RWPE1 (cell line): ENCODE data around the gene UBXN2A.
"Not testable (repeated sequence)": the region's sequence is repeated elsewhere in the genome, so short reads cannot be mapped to it uniquely, and the experiment has no call there.

Experiments
- CTCF ChIA-PET: fragments of 350-600 bp; sonication (Branson Sonifier 250); formaldehyde crosslinking; extraction: SDS; loops from one replicate; lab custom pipeline; 2021; lab: Yijun Ruan, JAX
- POLR2A ChIA-PET: fragments of 400-600 bp; formaldehyde crosslinking; extraction: SDS; loops from one replicate; lab custom pipeline; 2020; ENCODE audit warnings: antibody characterized with exemption; ENCODE audit not compliant: low non-redundant PET; lab: Yijun Ruan, JAX
- DNase-seq: peaks from one replicate; pipeline ENCODE4 v3.0.0; 2012; ENCODE audit warnings: low spot score
- H3K27ac ChIP-seq: fragments of 450-650 bp; 2 replicates; pipeline ENCODE4 v1.5.1; 2017
- TF ChIP-seq, protein P1 (sequence below): fragments of 450-650 bp; conservative IDR thresholded peaks from 2 replicates; pipeline ENCODE4 v1.5.1; 2017; ENCODE audit warnings: low read depth, mild to moderate bottlenecking

Gene UBXN2A

DNA sequence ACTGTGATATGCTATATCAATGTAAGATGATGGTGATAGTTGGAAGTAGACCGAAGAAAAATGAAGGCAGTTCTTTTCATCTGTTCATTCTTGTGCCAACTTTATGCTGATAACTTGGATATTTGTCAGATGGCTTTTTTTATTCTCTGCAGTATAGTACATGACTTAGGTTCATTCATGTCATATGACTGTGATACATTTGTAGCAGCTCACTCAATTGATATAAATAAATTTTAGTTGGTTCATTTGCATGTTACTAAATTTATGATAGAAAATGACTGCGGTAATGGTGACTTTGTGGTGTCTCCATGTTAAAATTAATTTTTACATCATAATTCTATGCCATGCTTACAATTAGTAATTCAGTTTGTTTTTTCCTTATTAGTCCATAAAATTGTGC lies 7.1 kb downstream of the UBXN2A start:
- ChIA-PET CTCF (no interaction called here), POLR2A (no interaction called here)
- TF ChIP-seq, protein P1, sequence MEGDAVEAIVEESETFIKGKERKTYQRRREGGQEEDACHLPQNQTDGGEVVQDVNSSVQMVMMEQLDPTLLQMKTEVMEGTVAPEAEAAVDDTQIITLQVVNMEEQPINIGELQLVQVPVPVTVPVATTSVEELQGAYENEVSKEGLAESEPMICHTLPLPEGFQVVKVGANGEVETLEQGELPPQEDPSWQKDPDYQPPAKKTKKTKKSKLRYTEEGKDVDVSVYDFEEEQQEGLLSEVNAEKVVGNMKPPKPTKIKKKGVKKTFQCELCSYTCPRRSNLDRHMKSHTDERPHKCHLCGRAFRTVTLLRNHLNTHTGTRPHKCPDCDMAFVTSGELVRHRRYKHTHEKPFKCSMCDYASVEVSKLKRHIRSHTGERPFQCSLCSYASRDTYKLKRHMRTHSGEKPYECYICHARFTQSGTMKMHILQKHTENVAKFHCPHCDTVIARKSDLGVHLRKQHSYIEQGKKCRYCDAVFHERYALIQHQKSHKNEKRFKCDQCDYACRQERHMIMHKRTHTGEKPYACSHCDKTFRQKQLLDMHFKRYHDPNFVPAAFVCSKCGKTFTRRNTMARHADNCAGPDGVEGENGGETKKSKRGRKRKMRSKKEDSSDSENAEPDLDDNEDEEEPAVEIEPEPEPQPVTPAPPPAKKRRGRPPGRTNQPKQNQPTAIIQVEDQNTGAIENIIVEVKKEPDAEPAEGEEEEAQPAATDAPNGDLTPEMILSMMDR: no peak
- no peak for DNase-seq
- no peak overlapping the region for H3K27ac ChIP-seq

DNA sequence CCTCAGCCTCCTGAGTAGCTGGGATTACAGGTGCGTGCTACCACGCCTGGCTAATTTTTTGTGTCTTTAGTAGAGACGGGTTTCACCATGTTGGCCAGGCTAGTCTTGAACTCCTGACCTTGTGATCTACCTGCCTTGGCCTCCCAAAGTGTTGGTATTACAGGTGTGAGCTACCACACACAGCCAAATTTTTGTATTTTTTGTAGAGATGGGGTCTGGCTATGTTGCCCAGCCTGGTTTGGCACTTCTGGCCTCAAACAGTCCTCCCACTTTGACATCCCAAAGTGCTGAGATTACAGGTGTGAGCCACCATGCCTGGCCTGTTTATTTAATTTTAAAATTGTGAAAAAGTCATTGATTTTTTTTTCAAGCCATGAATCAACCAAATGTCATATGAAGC lies 12.3 kb downstream of the UBXN2A start:
- H3K27ac ChIP-seq, DNase-seq, POLR2A ChIA-PET: not testable (repeated sequence)
- CTCF ChIA-PET: interaction anchor here (0.6 to 0.7 kb wide), 3 partner anchors 21 to 1460 kb away, joined by 3 read pairs; no protein-coding TSS in a partner anchor

DNA sequence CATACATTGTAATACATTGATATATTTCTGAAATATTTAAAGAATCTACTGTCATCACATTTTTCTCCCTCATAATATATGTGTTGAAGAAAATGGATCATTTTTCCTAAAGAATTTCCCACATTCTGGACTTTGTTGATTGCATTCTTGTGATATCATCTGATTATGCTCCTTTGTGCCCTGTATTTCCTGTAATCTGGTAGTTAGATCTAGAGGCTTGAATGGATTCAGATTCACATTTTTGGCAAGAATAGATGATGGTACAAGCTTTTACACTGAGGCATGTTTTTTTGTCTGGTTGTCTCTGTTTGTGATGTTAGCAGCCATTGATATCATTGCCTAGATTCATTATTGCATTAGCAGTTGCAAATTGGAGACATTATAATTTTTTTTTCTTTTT lies 13.4 kb downstream of the UBXN2A start:
- no peak for DNase-seq
- no peak overlapping the region for H3K27ac ChIP-seq
- ChIA-PET CTCF (interaction anchor here (0.7 kb wide), 1 partner anchor 1266 kb away, joined by 3 read pairs; no protein-coding TSS in a partner anchor), POLR2A (no interaction called here)
- TF ChIP-seq, protein P1: no peak

DNA sequence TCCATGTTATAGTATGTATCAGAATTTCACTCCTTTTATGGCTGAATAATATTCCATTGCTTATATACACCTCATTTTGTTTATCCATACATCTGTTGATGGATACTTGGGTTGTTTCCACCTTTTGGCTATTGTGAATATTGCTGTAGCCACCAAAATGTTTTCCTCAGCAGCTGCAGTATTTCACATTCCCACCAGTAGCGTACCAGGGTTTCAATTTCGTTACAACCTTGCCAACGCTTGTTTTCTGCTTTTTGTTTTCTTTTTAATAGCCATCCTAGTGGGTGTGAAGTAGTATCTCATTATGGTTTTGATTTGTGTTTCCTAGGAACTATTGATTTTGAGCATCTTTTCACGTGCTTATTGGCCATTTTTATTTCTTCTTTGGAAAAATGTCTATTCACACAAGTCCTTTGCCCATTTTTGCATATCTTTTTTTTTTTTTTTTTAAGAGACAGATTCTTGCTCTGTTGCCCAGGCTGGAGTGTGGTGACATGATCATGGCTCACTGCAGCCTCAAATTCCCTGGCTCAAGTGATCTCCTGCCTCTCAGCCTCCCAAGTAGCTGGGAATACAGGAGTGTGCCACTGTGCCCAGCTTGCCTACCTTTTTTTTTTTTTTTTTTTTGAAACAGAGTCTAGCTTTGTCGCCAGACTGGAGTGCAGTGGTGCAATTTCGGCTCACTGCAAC lies 14.2 kb downstream of the UBXN2A start:
- TF ChIP-seq, protein P1: no peak
- POLR2A ChIA-PET: no interaction called here
- DNase-seq: no peak
- CTCF ChIA-PET: no interaction called here
- no peak overlapping the region for H3K27ac ChIP-seq

DNA sequence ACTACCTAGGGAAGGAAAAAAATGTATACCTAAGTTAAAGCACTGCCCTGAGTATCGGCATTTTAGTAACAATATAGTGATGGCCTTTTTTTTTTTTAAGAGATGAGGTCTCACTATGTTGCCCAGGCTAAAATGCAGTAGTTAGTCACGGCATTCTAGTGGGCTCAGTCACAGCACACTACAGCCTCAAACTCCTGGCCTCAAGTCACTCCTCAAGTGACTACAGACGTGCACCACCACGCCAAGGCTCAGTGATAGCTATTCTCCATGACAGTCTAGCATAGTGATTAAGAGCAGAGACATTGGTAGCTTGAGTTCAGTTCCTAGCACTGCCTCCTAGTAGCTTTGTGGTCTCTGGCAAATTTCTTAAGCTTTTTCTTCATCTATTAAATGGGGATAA lies 27.6 kb downstream of the UBXN2A start:
- ChIA-PET CTCF (interaction anchor here (0.6 kb wide), 1 partner anchor 62 kb away, joined by 3 read pairs; no protein-coding TSS in a partner anchor), POLR2A (no interaction called here)
- H3K27ac ChIP-seq: no peak overlapping the region
- DNase-seq: no peak
- TF ChIP-seq, protein P1: no peak

DNA sequence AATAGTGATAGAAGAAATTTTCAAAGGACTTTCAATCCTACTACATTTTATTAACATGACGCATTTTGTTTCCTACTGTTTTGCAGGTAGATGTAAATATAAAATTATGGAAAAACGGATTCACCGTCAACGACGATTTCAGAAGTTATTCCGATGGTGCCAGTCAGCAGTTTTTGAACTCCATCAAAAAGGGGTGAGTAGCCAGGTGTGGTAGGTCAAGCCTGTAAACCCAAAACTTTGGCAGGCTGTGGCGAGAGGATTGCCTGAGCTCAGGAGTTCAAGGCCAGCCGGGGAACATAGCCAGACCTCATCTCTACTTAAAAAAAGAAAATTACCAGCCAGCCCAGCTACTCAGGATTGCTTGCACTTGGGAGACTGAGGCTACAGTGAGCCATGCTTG lies 36.6 kb downstream of the UBXN2A start:
- no peak overlapping the region for H3K27ac ChIP-seq
- TF ChIP-seq, protein P1: no peak
- no peak for DNase-seq
- POLR2A ChIA-PET: no interaction called here
- CTCF ChIA-PET: no interaction called here

DNA sequence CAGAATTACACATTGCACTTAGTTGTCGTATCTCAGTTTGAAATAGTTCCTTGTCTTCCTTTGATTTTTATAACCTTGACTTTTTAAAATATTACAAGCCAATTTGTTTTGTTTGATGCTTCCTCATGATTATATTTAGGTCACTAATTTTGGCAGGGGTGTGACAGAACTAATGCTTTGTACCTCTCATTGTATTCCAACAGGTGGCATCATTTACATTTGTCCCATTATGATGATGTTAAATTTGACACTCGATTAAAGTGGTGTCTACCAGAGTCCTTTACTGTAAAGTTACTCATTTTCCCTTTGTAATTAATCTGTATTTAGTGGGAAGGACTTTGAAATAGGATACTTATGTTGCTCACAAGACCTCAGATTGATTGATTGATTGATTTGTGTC lies 48.1 kb downstream of the UBXN2A start:
- no peak overlapping the region for H3K27ac ChIP-seq
- peak; percentile 36 for DNase-seq
- ChIA-PET CTCF (no interaction called here), POLR2A (no interaction called here)
- TF ChIP-seq, protein P1: peak; percentile 54
